NCI-H187 (cell line): ENCODE measurements around the gene RFX2.
A peak's percentile ranks its signal among the peaks of the same experiment; 100 is the strongest.
"Not testable (repeated sequence)": the region's sequence is repeated elsewhere in the genome, so short reads cannot be mapped to it uniquely, and the experiment has no call there.

Source experiments
- DNase-seq, 2 experiments: peaks; one replicate each; lab custom pipeline; 2025; lab: John Stamatoyannopoulos, UW

Gene RFX2

DNA sequence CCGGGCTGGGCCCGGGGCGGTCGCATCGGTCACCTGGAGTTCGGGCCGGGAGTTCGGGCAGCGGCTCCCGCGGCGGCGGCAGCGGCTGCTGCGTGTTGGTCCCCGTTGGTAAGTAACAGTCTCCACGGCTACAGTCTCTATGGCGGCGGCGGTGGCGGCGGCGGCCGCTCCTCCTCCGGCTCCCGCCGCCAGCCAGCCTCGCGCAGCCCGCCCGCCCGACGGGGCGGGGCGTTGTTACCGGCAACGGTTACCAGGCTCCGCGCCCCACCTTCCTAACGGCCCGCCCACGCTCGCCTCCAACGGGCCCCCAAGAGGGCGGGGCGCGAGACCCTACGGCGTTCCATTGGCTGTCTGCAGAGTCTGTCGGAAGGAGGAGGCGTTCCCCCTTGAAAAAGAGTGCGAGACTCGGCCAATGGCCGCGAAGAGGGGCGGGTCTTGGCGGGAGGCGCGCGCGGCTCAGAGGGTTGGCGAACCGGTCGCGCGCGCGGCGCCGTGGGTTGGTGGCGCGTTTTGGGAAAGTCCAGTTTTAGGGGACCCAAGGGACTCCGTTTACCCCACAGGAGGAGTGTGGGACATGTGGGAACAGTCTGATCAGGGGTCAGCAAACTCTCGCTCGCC lies at the start of gene RFX2:
TSS of gene RFX2 (minus strand) at position 141 of the 618 bp plus-strand sequence. CDS start 63,004 bp downstream, outside the sequence.
- peak; percentile 74 to 93 for DNase-seq

DNA sequence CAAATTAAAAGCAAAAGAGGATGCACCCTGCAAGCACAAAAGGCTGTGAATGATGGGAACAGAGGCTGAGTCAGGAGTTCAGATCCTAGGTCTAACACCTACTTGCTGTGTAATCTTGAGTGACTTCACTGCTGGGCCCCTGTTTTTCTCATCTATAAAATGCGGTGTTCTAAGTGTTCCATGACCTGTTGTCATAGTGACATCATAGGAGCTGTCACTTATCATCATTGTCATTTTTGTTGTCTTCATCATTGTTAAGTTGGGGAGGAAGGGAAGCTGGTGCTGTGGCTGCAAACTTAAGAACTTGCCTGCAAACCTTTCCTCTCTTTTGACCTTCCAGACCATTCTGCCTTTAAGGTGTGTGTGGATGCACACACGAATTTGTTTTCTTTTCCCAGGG lies 45.7 kb upstream of the RFX2 start:
- DNase-seq = no peak

DNA sequence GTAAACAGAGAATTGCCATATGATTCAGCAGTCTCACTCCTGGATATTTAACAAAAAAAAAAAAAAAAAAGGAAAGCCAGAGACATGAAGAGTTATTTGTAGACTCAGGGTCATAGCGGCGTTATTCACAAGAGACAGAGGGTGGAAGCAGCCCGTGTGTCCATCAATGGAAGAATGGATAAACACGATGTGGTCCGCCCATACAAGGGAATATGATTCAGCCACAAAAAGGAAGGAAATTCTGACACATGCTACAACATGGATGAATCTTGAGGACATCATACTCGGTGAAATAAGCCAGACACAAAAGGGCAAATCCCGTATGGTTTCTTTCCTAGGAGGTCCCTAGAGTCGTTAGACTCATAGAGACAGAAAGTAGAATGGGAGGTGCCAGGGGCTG lies 40.0 kb upstream of the RFX2 start:
- no peak for DNase-seq

DNA sequence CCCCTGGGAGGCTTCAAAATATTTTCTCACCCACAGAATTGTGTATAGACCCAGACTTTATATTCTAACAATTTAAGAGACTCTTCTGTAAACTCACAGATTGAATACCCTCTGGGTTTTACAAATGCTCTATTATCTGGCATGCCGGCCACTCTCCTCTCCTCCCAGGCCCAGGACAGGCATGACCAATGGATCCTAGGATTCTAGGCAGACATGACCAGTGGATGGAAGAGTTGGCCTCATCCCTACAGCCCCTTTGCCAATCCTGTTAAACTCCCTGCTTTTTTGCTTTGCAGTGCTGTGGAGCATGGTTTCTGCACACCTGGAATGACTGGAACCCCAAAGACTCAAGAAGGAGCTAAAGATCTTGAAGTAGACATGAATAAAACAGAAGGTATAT lies 30.9 kb upstream of the RFX2 start:
- DNase-seq = no peak

DNA sequence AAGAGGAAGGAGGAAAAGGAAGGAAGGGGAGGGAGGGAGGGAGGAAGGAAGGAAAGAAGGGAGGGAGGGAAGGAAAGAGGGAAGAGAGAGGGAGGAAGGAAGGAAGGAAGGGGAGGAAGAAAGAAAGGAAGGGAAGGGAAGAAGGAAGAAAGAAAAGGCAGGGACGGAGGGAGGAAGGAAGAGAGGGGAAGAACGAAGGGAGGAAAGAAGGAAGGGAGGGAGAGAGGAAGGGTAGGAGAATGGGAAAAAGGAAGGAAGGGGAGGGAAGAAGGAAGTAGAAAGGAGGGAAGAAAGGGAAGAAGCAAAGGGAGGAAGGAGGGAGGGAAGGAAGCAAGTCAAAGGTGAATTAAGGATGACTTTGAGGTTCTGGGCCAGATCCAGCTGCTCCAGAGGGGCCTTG lies 28.2 kb upstream of the RFX2 start:
- DNase-seq = no peak

DNA sequence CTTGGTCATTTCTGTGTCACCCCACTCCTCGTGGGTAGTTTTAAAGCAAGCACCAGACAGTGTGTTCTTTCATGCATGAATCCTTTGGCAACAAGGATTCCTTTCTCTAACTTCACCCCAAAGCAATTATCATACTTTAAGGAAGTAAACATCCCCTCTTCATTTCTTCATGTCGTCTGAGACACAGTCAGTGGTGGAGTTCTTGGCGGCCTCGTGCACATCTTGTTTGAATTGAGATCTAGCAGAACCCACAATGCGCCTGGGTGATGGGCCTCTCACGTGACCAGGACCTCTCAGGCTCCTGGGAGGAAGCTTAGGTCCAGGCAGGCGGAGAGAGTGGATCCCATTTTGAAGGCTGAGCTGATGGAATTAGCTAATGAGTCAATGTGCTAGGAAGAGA lies 27.8 kb upstream of the RFX2 start:
- no peak for DNase-seq

DNA sequence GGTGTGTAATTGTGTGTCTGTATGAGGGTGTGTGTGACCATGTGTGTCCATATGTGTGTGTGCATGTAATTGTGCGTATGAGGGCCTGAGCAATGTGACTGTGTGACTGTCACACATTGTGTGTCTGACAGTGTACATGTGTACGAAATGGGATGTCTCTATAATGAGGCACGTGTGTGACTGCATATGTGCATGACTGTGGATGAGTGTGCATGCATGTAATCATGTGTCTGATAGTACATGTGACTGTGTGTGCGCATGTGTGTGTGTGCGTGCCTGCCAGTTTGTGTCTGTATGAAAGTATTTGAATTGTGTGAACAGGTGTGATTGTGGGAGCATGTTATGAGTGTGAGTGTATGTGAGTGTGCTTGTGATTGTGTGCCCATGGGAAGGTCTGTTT lies 22.9 kb upstream of the RFX2 start:
- no peak for DNase-seq

DNA sequence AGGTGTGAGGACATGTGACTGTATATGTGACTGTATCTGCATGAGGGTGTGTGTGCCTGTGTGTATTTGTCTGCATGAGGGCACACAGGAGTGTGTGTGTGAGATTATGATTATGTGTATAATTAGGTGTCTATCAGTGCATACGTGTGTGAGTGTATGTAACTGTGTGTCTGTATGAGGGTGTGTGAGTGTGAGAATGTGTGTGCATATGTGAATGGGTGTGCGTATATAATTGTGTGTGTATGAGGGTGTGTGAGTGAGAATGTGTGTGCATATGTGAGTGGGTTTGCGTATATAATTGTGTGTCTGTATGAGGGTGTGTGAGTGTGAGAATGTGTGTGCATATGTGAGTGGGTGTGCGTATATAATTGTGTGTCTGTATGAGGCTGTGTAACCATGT lies 22.2 kb upstream of the RFX2 start:
- DNase-seq = no peak

DNA sequence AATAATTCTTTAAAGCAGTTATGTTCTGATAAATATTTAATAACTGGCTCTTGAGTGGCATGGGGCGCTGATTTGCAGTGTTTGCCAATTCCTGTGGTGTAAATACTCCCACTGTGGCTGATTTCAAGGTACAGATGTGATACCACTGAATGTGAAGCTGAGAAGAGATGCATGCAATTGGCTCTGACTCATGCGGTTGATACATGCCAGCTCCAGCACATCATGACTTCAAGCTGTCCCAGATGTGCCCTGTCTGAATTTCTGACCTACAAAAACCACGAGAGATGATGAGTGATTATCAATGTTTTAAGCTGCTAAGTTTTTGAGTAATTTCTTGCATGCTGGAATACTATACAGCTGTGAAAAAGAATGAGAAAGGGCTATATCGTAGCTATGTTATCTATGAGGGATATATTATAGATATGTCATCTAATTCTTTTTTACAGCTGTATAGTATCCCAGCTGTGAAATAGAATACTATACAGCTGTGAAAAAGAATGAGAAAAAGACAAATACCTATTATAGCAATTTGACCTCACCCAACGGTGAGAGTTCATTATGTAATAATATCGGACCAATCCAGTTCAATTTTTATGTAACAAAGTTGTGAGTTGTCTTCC lies 17.5 kb upstream of the RFX2 start:
- DNase-seq = no peak

DNA sequence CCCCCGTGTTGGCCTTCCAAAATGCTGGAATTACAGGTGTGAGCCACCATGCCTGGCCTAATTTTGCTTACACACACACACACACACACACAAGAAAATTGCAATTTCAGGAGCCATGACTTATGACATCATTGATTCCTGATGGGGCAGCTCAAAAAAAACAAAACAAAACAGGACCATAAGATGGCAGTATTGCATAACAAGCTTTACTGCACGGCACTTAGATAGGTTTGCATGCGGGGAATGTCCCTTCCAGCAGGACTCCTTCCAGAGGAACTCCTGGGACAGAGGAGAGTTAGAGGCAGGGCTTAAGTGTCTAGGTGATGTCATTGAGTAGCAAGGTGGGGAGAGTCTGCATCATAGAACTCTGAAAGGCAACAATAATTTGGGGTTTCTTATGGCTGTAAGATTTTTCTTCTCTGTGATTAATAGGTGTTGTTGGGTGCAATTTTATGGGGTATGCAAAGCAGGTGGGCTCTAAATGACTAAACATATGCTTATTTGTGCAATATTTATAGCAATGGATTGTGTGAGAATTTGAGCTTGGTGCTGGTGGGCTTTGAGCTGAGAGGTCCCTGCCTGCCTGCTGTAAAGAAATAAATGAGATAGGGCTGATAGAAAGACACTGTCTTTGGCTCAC lies 16.2 kb upstream of the RFX2 start:
- DNase-seq = no peak

DNA sequence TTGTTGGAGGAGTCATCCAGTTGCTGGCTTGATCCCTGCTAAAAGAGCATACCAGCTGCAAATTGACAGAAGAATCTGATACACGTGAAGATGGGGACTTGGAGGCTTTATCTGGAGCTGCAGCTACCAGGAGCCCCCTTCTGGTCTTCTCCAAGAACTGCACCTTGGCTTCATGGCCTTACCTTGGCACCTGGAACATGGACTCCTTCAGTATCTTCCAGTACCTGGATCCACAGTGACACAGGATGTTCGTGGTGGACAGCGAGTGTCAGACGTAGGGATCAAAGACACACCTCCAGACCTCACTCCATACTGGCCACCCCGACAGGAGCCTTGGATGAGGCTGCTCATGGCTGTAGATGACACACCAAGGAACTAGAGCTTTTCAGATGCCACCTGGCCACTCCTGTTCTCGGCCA lies 15.3 kb upstream of the RFX2 start:
- DNase-seq = peak in 1 of 2 experiments; percentile 53

DNA sequence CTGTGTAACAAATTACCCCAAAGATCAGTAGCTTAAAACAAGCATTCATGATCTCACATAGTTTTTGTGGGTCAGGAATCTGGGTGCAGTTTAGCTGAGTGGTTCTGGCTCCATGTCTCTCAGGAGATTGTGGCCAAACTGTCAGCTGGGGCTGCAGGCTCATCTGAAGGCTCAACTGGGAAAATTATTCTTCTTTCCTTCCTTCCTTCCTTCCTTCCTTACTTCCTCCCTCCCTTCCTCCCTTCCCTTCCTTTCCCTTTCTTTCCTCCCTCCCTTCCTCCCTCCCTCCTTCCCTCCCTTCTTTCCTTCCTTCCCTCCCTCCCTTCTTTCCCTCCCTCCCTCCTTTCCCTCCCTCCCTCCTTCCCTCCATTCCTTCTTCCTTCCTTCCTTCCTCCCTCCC lies 8.7 kb upstream of the RFX2 start:
- DNase-seq = no peak

DNA sequence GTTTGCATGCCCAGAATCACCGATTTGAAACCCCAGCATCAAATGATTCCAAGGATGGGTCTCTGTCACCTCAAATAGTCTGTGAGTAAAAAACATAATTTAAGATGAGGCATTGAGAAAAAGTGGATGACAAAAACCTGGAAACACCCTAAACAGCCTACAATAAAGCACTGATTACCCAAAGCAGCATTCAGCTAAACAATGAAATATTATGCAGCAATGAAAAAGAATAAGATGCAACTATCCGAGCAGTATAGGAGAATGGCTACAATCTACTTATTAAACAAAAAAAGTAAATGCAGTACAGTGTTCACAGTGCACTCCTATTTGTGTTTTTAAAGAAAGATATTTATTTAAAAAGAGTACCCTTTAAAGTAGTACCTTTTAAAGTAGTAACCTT lies 7.7 kb upstream of the RFX2 start:
- no peak for DNase-seq

DNA sequence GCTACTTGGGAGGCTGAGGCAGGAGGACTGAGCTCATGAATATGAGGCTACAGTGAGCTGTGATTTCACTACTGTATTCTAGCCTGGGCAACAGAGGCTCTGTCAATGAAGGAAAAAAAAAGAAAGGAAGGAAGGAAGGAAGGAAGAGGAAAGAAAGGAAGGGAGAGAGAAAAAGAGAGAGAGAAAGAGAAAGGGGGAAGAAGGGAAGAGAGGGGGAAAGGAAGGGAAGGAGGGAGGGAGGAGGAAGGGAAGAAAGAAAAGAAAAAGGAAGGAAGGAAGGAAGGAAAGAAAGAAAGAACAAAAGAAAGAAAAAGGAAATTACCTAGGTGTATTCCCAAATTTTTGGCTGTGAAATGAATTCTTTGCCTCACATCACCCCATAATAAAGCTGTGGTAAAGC lies 7.2 kb upstream of the RFX2 start:
- no peak for DNase-seq

DNA sequence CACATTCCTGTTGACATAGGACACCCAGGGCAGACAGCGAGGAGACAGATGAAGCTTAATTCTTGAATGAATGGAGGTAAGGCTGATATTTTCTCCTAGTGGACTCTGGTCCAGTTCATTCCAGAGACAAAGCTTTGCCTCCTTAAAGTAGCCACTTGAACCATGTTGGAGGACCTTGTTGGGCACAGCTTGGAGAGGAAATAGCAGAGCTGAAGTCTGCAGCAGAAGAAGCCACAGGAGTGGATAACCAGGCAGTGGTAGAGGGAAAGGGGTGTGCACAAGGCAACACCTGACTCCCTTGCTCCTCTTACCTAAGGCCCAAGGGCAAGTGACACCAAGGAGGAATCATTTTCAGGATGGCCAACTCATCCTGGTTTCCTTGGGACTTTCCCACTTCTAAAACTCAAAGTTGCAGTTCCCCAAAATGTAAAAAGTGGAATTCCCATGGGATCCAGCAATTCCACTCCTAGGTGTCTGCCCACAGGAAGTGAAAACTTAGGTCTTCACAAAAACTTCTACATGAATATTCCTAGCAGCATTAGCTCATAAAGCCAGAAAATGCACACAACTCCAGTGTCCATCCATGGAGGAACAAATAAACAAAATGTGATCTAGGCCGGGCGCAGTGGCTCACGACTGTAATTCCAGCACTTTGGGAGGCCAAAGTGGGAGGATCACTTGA lies 6.6 kb upstream of the RFX2 start:
- no peak for DNase-seq

DNA sequence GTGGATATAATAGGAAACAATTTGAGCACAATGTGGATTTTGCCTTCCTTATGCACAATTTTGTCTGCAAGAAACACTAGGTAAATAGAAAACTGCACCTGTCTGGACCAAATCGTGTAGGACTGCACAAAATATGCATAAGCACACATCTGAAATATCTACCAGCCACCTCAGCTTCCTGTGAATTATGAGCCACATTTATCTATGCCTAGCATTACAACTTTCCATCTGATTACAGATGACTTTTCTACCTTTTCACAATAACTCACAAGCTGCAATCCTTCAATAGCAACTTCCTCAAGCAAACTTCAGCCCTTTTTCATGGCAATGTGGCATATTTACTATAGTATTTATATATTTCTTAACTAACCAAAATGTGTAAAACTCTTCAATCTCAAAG lies 5.7 kb upstream of the RFX2 start:
- no peak for DNase-seq

DNA sequence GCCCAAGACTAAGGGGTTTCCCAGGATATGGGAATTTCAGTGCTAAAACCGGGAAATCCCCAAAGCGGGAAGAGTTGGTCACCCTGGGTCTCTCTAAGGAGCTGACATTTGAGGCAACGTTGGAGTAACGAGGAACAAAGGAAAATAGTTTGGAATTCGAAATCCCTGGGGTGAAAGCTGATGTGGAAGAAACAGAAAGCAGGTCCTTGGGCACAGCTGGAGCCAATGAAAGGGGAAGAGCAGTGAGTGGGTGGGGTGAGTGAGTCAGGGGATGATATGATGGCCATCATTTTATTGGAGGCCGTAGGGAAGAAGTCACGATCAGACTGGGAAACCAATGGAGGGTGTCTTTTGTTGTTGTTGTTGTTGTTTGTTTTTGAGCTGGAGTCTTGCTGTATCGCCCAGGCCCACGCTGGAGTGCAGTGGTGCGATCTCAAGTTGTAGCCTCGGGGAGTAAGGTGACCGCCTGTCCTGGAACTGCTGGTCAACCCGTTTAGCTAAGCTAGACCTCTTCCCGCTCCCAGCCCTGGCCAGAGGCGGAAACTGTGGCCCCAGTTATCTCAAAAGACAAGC lies 3.4 kb upstream of the RFX2 start:
- no peak for DNase-seq

DNA sequence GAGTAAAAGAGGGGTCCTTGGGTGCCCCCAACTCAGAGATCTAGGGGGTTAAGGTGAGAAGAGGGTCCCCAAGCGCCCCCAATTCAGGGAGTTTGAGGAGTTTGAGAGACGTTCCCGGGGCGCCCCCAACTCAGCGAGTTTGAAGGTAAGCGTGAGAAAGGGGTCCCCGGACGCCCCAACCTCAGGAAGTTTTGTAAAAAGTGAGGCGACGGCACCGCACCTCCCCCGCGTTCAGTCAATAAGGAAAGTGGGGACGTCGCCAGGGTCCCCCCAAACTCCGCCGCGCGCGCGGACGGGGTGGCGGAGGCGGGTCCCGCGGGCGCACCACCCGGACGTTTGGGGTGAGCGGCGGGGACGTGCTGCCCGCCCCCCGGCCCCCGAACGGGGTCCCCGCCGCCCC lies 353 bp downstream of the RFX2 start:
- no peak for DNase-seq

DNA sequence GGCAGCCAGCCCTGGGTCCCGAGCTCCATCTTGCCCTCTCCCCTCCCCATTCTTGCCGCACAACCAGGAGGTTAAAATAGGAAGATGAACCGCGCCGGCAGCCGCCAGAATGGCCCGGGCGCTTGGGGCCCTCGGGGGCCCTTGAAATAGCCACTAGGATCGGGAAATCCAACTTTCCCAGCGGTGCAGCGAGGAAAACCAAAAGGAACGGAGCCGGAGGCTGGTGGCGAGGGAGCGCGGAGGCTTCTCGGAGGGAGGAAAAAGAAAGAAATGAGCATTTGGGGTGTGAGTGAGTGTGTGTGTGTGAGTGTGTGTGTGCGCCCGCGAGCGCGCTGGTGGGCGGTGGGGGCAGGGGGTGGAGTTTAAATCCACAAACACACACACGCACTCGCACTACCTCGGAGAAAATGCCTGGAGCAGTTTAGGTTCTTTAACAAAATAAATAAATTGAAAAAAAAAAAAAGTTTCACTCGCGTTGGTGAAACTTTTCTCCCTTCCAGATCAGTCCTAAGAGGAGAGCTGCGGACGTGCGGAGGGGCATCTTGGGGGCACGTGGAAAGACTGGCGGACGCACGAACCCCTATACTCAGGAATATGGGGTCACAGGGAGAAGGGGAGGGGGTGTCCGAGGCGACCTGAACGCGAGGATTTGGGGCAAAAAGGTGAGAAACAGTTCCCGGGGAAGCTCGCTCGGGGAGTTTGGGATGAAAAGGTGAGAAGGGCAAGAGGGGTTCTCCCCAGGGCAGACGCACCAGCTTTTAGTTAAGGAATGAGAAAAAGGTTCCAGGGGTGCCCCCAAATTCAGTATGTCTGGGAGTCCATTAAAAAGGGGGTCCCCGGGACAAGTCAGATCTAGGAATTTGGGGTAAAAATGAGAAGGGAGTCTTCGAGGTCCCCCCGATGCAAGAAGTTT lies 1.3 kb downstream of the RFX2 start:
- no peak for DNase-seq

DNA sequence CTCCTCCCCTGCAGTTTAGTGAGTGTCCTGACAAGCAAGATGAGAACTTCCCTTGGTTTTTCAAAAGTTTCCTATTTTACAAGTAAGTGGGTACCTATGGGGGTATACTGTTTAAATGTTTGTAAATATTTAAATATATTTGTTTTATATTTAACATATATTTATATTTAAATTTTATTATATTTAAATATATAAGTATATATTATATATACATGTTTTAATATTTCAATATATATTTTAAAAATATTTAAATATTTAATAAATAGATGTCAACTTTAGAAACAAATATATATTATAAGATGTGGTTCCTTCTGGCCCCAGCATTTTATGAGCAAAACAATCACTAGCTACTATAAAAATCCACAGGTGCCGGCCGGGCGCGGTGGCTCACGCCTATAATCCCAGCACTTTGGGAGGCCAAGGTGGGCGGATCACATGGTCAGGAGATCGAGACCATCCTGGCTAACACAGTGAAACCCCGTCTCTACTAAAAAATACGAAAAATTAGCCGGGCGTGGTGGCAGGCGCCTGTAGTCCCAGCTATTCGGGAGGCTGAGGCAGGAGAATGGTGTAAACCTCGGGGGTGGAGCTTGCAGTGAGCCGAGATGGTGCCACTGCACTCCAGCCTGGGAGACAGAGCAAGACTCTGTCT lies 3.5 kb downstream of the RFX2 start:
- not testable (repeated sequence) for DNase-seq

DNA sequence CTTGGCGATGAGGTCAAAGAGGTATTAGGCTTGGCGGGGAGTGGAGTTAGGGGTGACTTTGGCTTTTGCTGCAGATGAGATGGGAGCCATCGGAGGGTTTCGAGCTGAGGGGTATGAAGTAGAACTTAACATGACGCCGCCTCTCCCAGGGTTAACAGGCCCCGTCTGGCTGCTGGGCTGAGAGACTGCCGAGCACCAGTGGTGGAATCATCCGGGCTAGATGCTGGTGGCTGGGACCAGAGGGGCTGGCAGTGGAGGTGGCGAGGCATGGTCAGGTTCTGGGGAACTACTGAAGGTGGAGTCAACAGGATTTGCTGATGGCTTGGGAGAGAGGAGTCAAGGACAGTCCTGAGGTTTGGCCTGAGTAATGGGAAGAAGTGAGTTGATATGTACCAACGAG lies 4.9 kb downstream of the RFX2 start:
- no peak for DNase-seq
